HG02840 (cell line): ENCODE results near the gene ADAMTS17.

Experiments used
- ATAC-seq: cut with Tn5 transposase; IDR thresholded peaks from one replicate; pipeline ENCODE4 v1.9.1; 2021; ENCODE audit warnings: mild to moderate bottlenecking, moderate library complexity, moderate number of reproducible peaks; ENCODE audit not compliant: unreplicated experiment, low FRiP score

ADAMTS17 gene

DNA sequence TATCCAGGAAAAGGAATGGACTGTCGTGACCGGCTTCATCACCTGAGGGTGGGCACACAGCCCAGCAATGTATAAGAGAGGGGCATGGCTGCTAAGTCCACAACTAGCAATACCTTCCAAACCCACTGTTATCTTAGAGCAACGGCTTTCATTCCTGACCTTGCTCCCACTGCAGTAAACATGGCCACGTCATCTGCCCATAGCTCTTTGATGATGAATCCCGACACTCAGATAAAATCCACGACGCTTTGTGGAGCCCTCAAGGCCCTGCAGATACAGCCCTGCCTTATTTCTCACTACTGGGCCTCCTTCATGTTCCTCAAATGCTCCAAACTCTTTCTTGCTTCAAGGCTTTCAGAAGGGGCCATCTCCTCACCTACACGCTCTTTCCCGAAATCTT is 114.0 kb downstream of the ADAMTS17 start:
- no peak for ATAC-seq

DNA sequence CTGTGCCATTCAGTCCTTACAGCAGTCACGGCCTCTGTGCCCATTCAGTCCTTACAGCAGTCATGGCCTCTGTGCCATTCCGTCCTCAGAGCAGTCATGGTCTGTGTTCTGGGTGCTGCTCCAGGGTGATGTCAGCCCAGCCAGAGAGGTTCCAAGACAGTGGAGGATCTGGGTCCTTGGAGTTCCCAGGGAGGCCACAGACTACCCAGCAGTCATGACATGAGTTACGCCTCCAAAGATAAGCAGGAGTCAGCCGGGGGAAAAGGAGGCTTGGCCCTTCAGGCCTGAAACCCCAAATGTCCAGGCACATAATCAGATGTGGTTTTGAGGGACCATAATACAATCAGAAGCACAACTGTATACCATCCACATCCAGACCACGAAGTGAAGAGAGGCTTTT is 115.7 kb downstream of the ADAMTS17 start:
- no peak for ATAC-seq

- no peak for ATAC-seq
These were observed 117.3 kb downstream of the ADAMTS17 start for GRCh38 chr15:100224206-100225185.

DNA sequence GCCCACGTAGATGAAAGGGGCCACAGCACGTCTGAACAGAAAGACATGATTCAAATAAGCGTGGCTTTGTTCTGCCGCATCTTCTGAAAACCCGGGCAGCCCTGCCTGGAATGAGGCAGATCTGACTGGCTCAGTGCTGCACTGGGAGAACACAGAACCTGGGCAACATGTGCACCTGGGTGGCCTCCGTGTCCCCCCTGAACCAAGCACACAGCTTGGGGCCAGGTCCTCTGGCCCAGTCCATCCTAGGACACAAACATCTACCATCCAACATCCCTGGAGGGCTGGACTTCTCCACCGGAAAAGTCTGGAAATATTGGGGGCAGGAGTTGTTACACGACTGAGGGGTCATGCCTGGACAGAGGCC is 119.4 kb downstream of the ADAMTS17 start:
- ATAC-seq: no peak

DNA sequence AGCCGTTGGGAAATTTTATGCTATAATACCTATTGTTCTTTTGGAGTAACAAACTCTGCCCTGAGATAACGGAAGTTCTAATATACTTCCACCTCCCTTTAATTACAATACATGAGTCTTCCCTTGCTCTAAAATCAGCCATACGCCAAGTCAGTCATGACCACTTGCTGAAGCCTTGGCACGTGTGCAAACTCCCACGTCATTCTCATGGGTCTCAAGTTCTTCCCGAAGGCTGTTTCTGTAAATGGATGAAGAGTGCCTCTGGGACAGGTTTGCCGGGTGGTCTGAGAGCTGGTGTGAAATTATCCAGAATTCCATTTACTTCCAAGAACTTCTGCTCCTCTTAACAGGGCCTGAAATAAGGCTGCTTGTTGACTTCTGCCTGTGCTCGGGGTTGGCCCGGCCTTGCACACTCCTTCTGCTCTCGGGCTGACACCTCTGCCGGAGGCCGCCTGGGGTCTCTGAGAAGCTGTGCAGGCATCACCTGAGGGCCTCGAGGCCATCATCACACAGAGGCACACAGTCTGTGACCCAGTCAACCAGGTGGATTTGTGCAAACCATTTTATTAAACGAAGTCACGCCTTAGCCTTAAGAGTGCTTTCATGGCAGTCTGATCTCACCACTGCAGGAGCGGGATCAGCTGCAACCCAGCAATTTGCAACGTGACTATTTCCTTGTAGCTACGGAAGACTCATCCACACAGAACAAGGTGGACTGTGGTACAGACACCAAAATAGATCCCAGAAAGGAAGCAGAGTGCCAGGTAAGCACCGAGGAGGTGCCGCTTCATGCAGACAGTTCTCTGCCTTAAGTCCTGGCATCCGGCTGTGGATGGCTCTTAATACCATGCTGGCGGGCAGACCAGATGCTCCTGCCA is 120.1 kb downstream of the ADAMTS17 start:
- ATAC-seq: no peak

- no peak for ATAC-seq
These were observed 121.6 kb downstream of the ADAMTS17 start for GRCh38 chr15:100220058-100220768.

GRCh38 chr15:100218434-100218833 is 123.3 kb downstream of the ADAMTS17 start:
- ATAC-seq: no peak

DNA sequence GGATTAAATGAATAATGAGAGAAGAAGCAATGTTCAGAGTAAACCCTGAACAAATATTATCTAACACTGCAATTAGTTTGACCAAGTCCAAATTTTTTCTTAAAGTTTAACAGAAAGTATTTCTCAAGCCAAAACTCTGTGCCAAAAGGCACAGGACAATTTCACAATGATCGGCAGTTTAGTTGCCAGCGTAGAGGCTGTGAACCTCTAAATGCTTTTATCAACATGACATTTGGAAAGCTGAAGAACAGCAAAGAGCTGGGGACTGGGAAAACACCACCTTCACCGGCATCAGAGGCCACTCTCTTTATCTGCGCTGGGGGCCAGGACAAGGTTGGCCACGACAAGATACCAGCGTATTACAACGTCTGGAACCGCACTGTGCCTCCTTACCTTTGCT is 125.6 kb downstream of the ADAMTS17 start:
- ATAC-seq: no peak

DNA sequence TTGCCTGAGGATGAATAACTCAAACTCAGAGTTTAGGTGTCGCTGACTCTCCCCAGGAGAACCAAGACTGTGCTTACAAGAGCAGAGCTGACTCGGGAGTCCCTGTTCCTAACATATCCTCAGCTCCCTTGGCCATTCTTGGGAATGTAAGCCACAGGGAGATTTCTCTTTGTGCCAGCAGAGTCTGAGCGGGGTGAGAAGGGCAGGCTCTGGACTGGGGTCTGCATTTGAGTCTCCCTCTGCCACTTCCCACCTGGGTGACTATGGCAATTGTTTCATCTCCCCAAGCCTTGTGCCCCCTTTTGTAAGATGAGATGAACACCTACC is 126.0 kb downstream of the ADAMTS17 start:
- no peak for ATAC-seq

- ATAC-seq: no peak
These were observed 126.5 kb downstream of the ADAMTS17 start for GRCh38 chr15:100215031-100215842.

DNA sequence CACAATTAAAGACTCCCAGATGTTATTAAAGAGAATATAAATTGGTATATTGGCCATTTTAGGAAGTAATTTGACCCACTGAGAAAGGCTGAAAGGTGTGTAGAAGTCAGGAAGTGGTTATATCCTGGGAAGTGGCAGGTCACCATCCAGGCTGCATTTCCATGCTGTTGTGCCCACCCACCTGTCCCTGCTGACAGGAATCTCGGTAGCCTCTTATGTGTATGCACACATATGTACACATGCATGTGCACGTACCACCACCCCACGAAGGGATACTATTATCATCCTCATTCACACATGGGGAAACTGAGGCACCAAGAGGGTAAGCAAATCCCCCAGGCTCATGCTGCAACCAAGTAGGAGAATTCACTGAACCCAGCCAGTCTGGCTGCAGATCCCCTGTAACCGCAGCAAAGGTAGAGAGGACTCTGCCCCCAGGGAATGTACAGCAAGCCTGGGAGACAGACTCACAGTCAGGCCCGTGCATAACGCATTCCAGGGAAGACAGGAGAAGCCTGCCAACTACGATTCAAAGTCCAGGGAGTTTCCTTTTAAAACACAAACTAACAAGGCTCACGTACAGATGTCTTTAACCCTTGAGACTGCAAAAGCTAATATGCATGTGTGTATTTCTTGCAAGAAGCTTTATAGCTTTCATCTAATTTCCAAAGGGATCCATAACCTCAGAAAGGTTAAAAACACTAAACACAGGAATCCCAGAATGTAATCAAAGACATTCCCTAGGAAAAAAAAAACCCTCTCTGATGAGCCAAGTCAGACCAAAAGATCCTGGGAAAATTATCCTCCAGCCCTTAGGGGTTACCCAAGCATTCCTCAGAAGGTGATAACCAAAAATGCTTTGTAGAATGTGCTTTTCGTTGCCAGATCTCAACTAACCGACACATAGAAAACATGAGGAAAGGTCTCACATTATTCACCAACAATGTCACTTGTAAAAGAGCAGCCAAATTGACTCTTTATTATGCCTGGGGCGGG is 129.6 kb downstream of the ADAMTS17 start:
- ATAC-seq: no peak

- ATAC-seq: no peak
These were observed 131.4 kb downstream of the ADAMTS17 start for GRCh38 chr15:100210338-100210737.

GRCh38 chr15:100208921-100209603 is 132.7 kb downstream of the ADAMTS17 start:
- ATAC-seq: no peak

DNA sequence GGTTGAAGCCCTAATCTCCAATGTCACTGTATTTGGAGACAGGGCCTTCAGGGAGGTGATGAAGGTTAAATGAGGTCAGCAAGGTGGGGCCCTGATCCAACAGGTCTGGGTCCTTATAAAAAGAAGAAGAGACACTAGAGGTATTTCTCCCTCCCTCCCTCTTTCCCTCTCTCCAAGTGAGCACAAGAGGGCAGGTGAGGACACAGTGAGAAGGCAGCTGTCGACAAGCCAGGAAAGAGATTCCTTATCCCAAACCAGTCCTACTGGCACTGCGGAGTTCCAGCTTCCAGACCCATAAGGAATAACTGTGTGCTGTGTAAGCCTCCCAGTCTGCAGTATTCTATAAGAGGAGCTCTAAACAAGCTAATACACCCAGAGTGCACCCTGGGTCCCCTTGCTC is 134.7 kb downstream of the ADAMTS17 start:
- no peak for ATAC-seq

GRCh38 chr15:100206643-100207042 is 135.1 kb downstream of the ADAMTS17 start:
- no peak for ATAC-seq

DNA sequence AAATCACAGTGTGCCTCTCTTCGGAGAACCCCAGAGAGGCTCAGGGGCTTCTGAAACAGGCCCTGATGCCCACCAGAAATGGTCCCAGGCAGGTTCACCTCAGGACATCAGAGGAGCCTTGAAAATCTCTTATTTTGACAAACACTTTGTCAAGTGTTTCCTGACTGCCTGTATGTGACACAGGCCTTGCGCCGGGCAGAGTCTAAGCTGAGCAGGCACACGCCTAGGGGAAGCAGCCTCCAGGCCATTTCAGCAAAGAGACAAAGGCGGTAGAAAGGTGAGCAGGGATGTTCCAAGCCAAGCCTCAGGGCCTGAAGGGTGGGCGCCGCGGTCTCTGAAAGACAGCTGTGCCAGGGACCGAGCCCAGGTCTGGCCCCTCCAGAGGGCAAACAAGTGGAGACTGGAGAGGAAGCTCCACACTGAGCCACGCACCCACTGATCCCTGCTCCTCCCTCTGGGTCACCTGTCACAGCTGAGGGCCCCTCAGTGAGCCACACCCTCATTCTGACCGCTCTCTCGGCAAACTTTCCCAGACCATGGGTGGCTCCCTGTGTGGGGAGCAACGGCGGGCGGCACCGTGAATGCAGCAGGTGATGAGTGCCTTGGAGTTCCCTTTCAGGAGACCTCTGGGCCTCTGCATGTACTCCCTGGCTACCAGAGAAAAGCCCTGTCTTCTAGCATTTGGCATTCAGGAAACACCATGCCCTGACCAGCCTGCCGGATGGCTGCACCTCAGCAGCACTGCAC is 136.1 kb downstream of the ADAMTS17 start:
- ATAC-seq: no peak

DNA sequence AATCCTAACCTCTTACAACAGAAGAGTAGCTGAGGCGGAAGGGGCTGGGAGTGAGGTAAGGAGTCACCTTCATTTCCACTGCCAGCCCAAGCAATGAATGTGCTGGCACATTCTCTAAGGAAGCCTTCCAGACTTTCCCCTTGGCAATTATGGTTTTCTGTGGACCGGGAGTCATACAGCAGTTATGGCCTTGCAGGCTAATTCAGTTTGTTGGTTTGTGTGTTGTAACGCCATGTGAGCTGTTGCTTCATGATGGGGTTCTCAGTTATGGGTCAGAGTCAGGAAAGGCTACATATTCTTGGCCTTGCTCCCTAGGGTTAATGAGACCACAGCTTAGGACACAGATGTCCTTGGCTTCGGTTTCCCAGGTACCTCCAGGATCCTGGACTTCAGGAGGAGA is 137.0 kb downstream of the ADAMTS17 start:
- no peak for ATAC-seq

- no peak for ATAC-seq
These were observed 137.6 kb downstream of the ADAMTS17 start for GRCh38 chr15:100204211-100204610.
